Brain pericyte (primary cell): ENCODE results near the gene MED12.

Experiments used
- DNase-seq: peaks from one replicate; pipeline ENCODE4 v3.0.0-alpha.2; 2012; ENCODE audit warnings: low read depth, low spot score

MED12 gene

DNA sequence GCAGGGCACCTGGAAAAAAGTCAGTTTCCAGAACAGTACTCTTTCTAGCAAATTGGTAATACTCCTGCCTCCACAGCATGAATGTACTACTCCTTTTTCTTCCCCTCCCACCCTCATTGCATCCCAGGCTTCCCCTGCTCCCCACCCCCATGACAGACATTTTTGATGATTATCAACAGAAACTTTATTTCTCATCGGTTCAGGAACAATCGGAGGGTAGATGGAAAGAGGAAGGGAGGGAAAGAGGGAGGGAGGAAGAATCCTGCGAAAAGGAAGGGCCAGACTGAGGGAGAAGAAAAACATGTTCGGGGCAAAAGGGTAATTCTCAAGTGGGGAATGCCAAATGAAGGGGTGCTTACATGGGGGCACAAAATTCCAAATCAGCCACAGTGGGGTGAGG lies 11.2 kb upstream of the MED12 start:
- DNase-seq, result no peak

DNA sequence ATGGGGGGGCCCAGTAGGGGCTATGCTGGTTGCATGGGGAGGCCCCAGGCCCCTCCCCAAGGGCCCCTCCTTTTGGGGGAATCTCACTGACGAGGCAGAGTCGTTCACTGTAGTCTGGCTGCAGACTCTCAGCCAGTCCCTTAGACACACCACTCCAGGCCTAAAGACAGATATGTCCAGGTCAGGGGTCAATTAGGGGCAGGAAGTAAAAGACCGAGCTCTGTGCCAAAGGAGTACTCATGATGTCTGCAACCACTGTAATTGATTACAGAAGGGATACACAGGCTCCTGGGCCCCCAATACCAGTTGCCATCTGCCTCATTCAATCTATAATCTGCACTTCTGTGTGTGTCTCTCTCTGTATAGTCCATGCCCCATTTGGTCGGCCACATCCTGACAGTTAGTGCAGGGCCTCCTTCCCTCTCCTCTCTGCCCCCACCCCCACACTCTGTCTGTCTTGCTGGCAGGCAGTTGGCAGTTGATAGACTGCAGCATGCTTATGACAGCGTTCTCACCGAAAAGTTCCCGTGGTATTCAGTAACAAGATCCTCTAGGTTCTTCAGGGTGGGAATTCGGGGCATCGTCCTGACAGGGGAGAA lies 10.5 kb upstream of the MED12 start:
- no peak for DNase-seq

DNA sequence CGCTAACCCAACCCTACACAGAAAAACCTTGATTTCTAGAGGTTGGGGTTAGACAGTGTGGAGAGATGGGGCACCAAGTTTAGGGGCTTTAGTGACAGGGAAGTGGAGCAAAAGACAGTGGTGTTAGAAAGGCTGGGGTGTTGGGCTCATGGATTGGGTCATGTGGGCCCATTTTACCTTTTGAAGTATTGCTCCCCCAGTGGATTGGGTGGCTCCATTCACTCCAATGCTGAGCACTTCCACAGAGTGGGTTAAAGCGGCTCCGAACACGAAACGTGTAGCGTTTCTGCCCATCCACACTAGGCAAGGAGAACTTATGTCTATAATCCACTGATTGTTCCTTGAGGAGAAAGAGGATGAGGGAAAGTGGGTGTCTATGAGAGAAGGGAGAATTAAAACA lies 9.3 kb upstream of the MED12 start:
- DNase-seq, result no peak

- no peak for DNase-seq
These were observed 7.1 kb upstream of the MED12 start, which contains the start of gene IL2RG for GRCh38 chrX:71111141-71111843. TSS of gene IL2RG (minus strand) at chrX:71111577. CDS start at chrX:71111539, 38 bp downstream.

DNA sequence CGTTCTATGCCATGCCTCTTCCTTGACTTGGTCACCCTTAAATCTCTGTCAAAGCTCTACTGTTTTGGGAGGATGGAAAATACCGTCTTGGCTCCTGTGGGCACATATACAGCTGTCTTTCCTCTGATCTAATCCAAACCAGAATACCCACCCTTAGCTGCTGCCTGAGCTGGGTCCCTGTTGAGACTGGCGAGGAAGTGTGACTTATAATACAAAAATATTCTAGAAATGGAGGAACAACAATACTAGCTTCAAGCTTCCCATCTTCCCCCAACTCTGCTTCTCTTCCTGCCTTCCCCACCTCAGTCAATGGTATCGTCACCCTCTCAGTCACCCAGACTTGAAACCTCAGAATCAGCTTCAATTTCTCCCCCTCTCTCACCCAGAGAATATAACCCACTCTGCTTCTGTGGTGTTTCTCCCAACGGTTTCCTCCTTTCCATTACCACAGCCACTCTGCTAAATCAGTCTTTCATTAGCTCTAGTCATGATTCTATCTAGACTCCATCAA lies 6.4 kb upstream of the MED12 start:
- DNase-seq, result no peak

GRCh38 chrX:71117358-71117757 lies 1.0 kb upstream of the MED12 start:
- no peak for DNase-seq

- no peak for DNase-seq
These were observed 664 bp downstream of the MED12 start for GRCh38 chrX:71118985-71119535.

GRCh38 chrX:71128166-71128833 lies 9.9 kb downstream of the MED12 start:
- no peak for DNase-seq

- peak; percentile 17 for DNase-seq
These were observed 10.7 kb downstream of the MED12 start for GRCh38 chrX:71128915-71129765.

DNA sequence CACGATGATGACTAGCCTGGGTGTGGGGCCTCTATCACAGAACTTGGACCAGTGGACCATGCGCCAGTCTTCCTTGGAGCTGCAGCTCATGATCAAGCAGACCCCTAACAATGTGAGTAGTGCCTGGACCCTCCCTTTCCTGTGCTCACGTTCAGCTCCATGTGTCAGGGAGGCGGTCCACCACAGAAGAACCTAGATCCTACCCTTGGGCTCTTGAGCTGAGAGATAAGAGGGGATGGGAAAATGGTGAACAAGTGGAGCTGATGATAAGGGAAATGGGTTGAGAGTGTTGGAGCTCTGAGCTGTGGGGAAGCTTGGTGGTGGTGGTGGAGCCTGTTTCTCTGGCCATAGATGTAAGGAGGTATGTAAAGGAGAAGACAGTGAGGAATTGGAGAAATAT lies 13.1 kb downstream of the MED12 start:
- no peak for DNase-seq

GRCh38 chrX:71140440-71140839 lies 22.0 kb downstream of the MED12 start:
- no peak for DNase-seq

DNA sequence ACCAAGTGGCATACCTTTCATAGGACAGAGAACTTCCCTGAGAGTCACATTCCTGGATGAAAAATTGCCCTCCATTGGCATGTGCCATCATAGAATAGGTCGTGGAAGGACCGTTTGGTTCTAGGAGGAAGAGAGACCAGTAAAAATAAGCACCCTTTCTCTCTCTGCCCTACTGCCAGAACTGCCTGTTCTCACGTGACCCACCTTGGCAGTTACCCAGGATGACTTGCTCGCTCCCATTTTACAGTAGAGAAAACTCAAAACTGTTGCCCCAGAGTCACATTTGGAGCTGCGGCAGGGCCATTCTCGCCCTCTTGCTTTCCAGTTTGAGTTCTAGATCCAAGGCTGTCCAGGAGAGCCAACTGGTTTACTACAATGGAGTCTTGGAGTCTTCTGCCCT lies 25.1 kb downstream of the MED12 start:
- DNase-seq, result no peak

DNA sequence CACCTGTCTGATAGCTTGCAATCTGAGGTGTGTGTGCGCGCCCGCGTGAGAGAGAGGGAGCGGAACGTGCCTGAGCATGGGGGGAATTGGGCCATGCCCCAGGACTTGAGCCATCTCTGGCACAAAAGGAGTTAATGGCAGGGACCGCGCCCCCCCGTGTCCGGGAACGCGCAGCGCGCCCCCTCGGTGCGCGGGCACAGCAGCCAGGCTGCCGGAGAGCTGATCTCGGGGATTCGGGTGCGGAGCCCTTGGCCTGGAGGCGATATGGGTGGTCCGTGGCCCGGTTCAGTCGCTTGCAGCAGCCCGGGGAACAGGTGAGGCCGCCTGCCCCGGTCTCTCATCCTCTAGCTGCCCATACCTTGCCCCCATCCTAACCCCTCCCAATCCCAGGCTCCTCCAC lies 26.3 kb downstream of the MED12 start, which contains the start of gene NLGN3:
Gene NLGN3, plus strand, starts transcription at position 191 of the 400 bp plus-strand sequence. CDS start 2,909 bp downstream, outside the sequence.
- DNase-seq, result no peak

GRCh38 chrX:71147496-71148277 lies 29.3 kb downstream of the MED12 start:
- DNase-seq, result no peak

GRCh38 chrX:71148278-71148663 lies 29.9 kb downstream of the MED12 start:
- DNase-seq, result no peak

DNA sequence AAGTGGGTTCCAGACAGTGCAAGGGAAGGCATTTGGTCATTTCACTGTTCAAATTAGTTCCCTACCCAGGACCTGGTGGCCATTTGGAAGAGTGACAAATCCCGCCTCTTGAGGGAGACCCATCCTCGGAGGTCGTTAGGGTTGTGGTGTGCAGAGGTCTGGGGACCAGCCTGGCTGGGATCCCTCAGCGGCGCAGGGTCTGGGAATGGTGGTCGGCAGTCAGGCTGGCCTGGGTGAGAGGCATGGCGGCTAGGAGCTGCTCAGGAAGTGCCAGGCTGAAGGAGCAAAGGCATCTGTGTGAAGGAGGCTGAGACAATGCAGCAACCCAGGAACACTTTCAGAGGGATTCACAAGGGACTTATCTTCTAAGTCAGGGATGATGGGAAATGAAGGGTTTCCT lies 33.0 kb downstream of the MED12 start:
- DNase-seq, result no peak

DNA sequence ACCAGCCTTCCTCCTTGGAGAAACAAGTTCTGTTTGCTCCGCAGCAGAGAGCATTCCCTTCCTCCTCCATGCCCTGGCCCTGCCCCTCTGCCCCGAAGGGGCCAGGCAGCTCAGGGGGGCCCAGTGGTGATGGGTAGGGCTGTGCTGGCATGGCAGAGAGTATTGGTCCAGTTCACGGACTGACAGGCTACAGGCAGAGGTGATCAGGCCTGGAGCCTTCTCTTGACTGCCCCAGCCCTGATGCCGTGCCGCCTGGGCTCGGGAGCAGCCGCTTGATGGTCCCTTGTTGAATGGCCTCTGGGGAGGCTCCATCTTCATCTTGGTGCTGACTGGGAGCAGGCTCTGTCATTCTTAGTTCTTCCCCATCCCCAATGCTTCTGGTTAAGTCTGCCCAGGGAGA lies 35.8 kb downstream of the MED12 start:
- no peak for DNase-seq

DNA sequence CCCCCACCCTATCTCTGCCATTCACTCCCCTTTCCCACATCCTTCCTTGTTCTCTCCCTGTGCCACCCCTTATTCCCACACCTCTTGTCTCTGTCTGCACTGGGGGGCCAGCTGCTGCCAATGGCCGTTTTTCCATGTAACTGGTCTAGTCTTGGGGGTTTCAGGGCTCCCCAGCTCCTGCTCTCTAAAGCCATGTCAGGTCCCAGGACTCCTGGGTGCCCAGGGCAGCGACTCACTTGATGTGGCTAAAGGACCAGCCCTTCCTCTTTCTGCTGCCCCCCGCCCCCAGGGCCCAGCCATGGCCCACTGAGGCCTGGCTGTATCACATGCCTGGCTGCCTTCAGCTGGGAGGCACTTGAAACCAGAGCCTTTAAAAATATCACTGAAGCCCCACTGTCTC lies 36.2 kb downstream of the MED12 start:
- no peak for DNase-seq

DNA sequence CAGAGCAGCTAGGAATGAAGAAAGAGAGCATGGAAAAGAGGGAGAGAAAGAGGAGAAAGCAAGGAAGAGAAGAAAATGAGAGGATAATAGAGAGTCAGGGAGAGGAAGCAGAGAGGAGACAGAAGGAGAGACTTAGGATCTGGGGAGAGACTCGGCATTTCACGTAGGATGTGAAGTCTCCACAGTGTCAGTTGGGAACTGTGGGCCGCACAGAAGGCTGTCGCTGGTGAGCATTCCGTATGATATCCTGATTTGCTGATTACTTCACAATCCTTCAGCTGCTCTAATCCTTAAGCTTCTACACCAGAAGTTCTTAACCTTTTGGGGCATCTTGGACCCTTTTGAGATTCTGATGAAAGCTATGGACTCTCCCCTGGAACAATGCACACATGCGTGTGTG lies 40.2 kb downstream of the MED12 start:
- no peak for DNase-seq

DNA sequence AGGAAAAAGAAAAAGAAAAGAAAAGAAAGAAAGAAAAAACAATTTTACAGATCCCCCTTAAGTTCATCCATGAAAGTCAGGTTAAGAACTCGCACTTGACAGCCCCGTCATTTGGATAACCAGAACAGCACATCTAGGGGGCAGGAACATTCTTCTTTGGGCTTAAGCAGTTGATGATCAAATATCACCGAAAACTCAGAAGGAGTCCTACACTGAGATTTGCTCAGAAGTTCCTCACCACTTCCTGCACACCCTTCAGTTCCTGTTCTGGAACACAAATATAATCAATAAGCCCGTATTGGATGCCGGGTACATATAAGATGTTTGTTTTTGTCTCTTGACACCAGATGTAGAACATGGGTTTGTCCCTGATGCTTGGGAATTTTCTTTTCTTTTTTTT lies 40.9 kb downstream of the MED12 start:
- no peak for DNase-seq

DNA sequence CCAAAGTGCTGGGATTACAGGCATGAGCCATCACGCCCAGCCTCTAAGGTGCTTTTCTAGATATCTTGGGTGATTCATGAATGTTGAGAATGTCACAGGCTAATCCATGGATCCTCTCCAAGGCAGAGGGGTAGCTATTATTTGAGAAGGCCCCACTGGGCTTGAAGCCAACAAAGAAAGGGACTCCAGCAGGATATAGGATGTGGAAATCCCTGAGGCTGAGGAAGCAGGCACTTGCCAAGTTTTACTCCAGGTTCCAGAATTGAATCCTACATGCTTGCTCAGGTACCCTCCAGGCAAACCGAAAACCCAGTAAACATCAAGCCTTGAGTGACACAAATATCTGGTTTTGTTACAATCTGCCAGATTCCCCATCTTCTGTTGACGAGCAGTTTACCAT lies 42.1 kb downstream of the MED12 start:
- no peak for DNase-seq
